K562 (cell line): ENCODE measurements around the gene IQCK. TPM values are rescaled to one million over a fixed set of nuclear protein-coding genes. Genes with fewer than 3 reads are reported as not detected.

Source experiments
- ATAC-seq: fragments of 200-7000 bp; cut with Tn5 transposase; 3 replicates; pipeline ENCODE4 v1.9.1; 2020; ENCODE audit warnings: moderate library complexity
- BruUV-seq: library from RNA; stranded (reverse); fragments of 400-500 nt; replicated peaks from 2 replicates; lab custom pipeline; 2021; lab: Mats Ljungman, UMichigan
- CTCF ChIA-PET: fragments of 300-600 bp; formaldehyde crosslinking; extraction: SDS; loops from one replicate; lab custom pipeline; 2021; ENCODE audit warnings: low intra/inter-chr PET ratio; lab: Yijun Ruan, JAX
- POLR2A ChIA-PET: fragments of 300-600, 350-650 bp; sonication (Branson Sonifier 250); formaldehyde crosslinking; extraction: SDS; loops from one replicate; lab custom pipeline; 2021; ENCODE audit warnings: antibody characterized with exemption, inconsistent platforms; lab: Yijun Ruan, JAX
- DNase-seq, 4 experiments: peaks; one replicate each; pipeline versions ENCODE4 v3.0.0 to v3.0.0-alpha.2; 2011 to 2018; ENCODE audit warnings: low spot score in 3 of 4, mixed read lengths in 3 of 4; ENCODE audit errors: extremely low read depth in 1 of 4
- FAIRE-seq: peaks from 2 replicates; lab custom pipeline; 2011; peaks lifted over from hg19 to GRCh38; lab: Jason Lieb, UNC
- H2AFZ ChIP-seq: 2 replicates; pipeline ENCODE4 v1.6.0; 2011; ENCODE audit warnings: low read depth, low read length, control low read depth, inconsistent platforms
- H3K27ac ChIP-seq: fragments of 200-600 bp; 3 replicates; pipeline ENCODE4 v1.8.0; 2011; ENCODE audit warnings: low read depth, mild to moderate bottlenecking, control low read depth, inconsistent platforms, low read length, moderate library complexity, mixed read lengths; ENCODE audit errors: extremely low read depth
- H3K27me3 ChIP-seq, 2 experiments: fragments of 300-600 bp in 1 of 2; 2 replicates in 1 of 2; 3 replicates in 1 of 2; pipeline versions ENCODE4 v1.6.0 to v1.8.0; 2011; ENCODE audit warnings: inconsistent platforms in 2 of 2, low read length in 2 of 2, mild to moderate bottlenecking in 1 of 2, mixed read lengths in 1 of 2, moderate library complexity in 1 of 2; ENCODE audit not compliant: control insufficient read depth in 2 of 2, insufficient read depth in 2 of 2
- H3K36me3 ChIP-seq: fragments of 300-600 bp; 3 replicates; pipeline ENCODE4 v1.8.0; 2011; ENCODE audit warnings: mild to moderate bottlenecking, low read length, inconsistent platforms; ENCODE audit not compliant: control insufficient read depth, insufficient read depth
- H3K4me1 ChIP-seq, 2 experiments: fragments of 200-600 bp in 1 of 2; replicated peaks in 1 of 2; 2 replicates in 1 of 2; 3 replicates in 1 of 2; pipeline versions ENCODE4 v1.5.1 to v1.8.0; 2011; ENCODE audit warnings: inconsistent platforms in 2 of 2, low read length in 2 of 2, mild to moderate bottlenecking in 1 of 2, mixed read lengths in 1 of 2, moderate library complexity in 1 of 2; ENCODE audit not compliant: control insufficient read depth in 2 of 2, insufficient read depth in 2 of 2
- H3K4me2 ChIP-seq: 2 replicates; pipeline ENCODE4 v1.6.1; 2011; ENCODE audit warnings: low read length, control low read depth, inconsistent platforms, mixed read lengths; ENCODE audit not compliant: insufficient read depth
- H3K4me3 ChIP-seq: fragments of 200-600 bp; sonication (generic), shearing (Covaris generic); 2 replicates; pipeline ENCODE4 v1.5.1; 2016; ENCODE audit warnings: control low read depth, inconsistent platforms
- H3K79me2 ChIP-seq: fragments of 200-600 bp; 3 replicates; pipeline ENCODE4 v1.8.0; 2011; ENCODE audit warnings: low read length, inconsistent platforms; ENCODE audit not compliant: control insufficient read depth, insufficient read depth
- H3K9ac ChIP-seq, 2 experiments: 2 replicates each; pipeline versions ENCODE4 v1.6.0 to v1.6.1; 2011; ENCODE audit warnings: low read depth in 2 of 2, low read length in 2 of 2, control low read depth in 1 of 2, inconsistent platforms in 1 of 2, mild to moderate bottlenecking in 1 of 2, mixed read lengths in 1 of 2; ENCODE audit not compliant: insufficient read depth in 1 of 2
- H3K9me1 ChIP-seq: one replicate; pipeline ENCODE4 v1.6.0; 2011; ENCODE audit warnings: inconsistent platforms, mild to moderate bottlenecking, low read length, moderate library complexity; ENCODE audit not compliant: control insufficient read depth, insufficient read depth
- H3K9me3 ChIP-seq: replicated peaks from 2 replicates; pipeline ENCODE4 v1.5.1; 2011; ENCODE audit warnings: low read depth, low read length, inconsistent platforms; ENCODE audit not compliant: control insufficient read depth, insufficient read depth
- H4K20me1 ChIP-seq: replicated peaks from 2 replicates; pipeline ENCODE4 v1.6.1; 2011; ENCODE audit warnings: low read length, inconsistent platforms, mixed read lengths; ENCODE audit not compliant: control insufficient read depth, insufficient read depth
- IFI16 ChIP-seq: fragments of 250-450 bp; sonication (Bioruptor Pico); IDR thresholded peaks from 2 replicates; pipeline ENCODE4 v2.1.2; 2022; ENCODE audit warnings: mild to moderate bottlenecking, inconsistent platforms
- LEF1 ChIP-seq: fragments of 450-650 bp; IDR thresholded peaks from 2 replicates; pipeline ENCODE4 v1.6.1; 2016; ENCODE audit warnings: mild to moderate bottlenecking
- ZFX ChIP-seq: sonication (generic); formaldehyde crosslinking; IDR thresholded peaks from 2 replicates; pipeline ENCODE4 v1.8.0; 2022; ENCODE audit warnings: mild to moderate bottlenecking, missing genetic modification reagents, moderate library complexity
- ZNF583 ChIP-seq: fragments of 250-450 bp; sonication (Bioruptor Pico); IDR thresholded peaks from 2 replicates; pipeline ENCODE4 v1.4.0; 2020
- ZNF586 ChIP-seq: fragments of 450-650 bp; formaldehyde crosslinking; conservative IDR thresholded peaks from 2 replicates; pipeline ENCODE4 v1.4.0; 2020; ENCODE audit warnings: mild to moderate bottlenecking, moderate library complexity
- ZNF644 ChIP-seq: fragments of 200-800 bp; sonication (Bioruptor generic); IDR thresholded peaks from 2 replicates; pipeline ENCODE4 v1.6.1; 2016; ENCODE audit warnings: low read depth, missing genetic modification characterization, missing compliant biosample characterization
- WGBS: fragments of 100-300 bp; shearing (Covaris generic); methylation state at CpG from one replicate; pipeline ENCODE4 v1.1.6; 2016; ENCODE audit warnings: low coverage, mixed read lengths; ENCODE audit not compliant: insufficient coverage; ENCODE audit errors: missing lambda C conversion rate; 5-methylcytosine and 5-hydroxymethylcytosine counted together
- in situ Hi-C: fragments of 300-500 bp; cut with MboI; formaldehyde crosslinking; loops from 4 replicates; pipeline ENCODE4 v1.15.0; 2018; ENCODE audit warnings: inconsistent platforms, mixed read lengths
- intact Hi-C: fragments of 100-400 bp; cut with micrococcal nuclease; formaldehyde crosslinking; loops from 2 replicates; pipeline ENCODE4 v1.14.2; 2022
- polyA plus RNA-seq, 8 experiments: library from polyadenylated mRNA; depleted of rRNA in 4 of 8; stranded (reverse) in 5 of 8; unstranded in 3 of 8; fragments of >200 nt; fragmentation: Nextera tagmentation in 2 of 8; fragmentation: Illumina TruSeq in 1 of 8; extraction: Ambion mirVana in 2 of 8; extraction: Trizol in 1 of 8; gene quantifications; 2 replicates each; pipeline versions ENCODE4 v1.2.1 to v1.2.3, GENCODE V29; 2011 to 2014; ENCODE audit warnings: inconsistent platforms in 1 of 8, missing spikeins in 1 of 8
- total RNA-seq, 7 experiments: library from RNA; depleted of rRNA in 6 of 7; stranded (reverse); fragments of >200 nt in 6 of 7; fragmentation: Illumina TruSeq in 2 of 7; extraction: Trizol in 2 of 7; gene quantifications; 2 replicates each; pipeline versions ENCODE4 v1.2.1 to v1.2.3, GENCODE V29; 2011 to 2021; ENCODE audit warnings: low replicate concordance in 1 of 7
- TF ChIP-seq, protein P1 (sequence below), 3 experiments: fragments of 200-800 bp in 1 of 3; sonication (Bioruptor generic) in 1 of 3; sonication (generic) in 1 of 3; formaldehyde crosslinking in 1 of 3; IDR thresholded peaks; 2 replicates each; pipeline versions ENCODE4 v1.6.1 to v1.8.0; 2016 to 2022; ENCODE audit warnings: mild to moderate bottlenecking in 2 of 3, missing compliant biosample characterization in 2 of 3, missing genetic modification characterization in 2 of 3, missing genetic modification reagents in 1 of 3
- TF ChIP-seq, protein P2 (sequence below): fragments of 450-650 bp; formaldehyde crosslinking; IDR thresholded peaks from 2 replicates; pipeline ENCODE4 v1.4.0; 2020; ENCODE audit warnings: mild to moderate bottlenecking, mixed read lengths
- TF ChIP-seq, protein P3 (sequence below): fragments of 450-650 bp; IDR thresholded peaks from 2 replicates; pipeline ENCODE4 v1.6.1; 2016; ENCODE audit warnings: low read depth

The IQCK gene
- total and polyA plus RNA-seq, 9 of the 15 experiments (the other 6 are each of a cell fraction or from before 2014, with no cell fraction given), result 5.2 to 12.2 (median 7.3) TPM

DNA sequence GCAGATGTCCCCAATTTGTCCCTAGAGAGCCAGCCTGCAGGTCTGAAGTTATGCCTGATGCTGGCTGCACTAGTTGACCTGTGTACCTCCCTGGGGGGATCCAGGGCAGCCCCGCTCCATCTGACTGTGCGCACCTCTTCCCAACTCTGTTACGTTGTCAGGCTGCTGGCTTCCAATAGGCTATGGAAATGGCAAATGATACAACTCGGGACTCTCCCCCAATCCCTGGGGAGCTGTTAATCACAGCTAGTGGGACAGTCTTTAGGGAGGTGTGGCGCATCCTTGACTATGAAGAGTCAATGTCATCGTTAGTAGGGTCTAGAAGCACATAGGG lies 136.4 kb downstream of the IQCK start:
- H3K9me3 ChIP-seq, result no peaks in the 10 kb centered on the region
- ChIA-PET CTCF (no interaction called here), POLR2A (no interaction called here)
- H4K20me1 ChIP-seq, result no peaks in the 10 kb centered on the region
- ATAC-seq, result no peak
- H3K9me1 ChIP-seq, result no peaks in the 10 kb centered on the region
- no peak overlapping the region for H3K27ac ChIP-seq
- intact Hi-C loops, result no loop called here
- DNase-seq, result no peak
- H3K79me2 ChIP-seq, result no peaks in the 10 kb centered on the region
- H3K4me2 ChIP-seq, result no peak overlapping the region
- H3K9ac ChIP-seq, result no peak overlapping the region
- 20% methylated on average over 6 of the region's 6 CpGs for WGBS
- no peak overlapping the region for H3K4me3 ChIP-seq
- no peak for FAIRE-seq
- H3K36me3 ChIP-seq, result no peaks in the 10 kb centered on the region
- in situ Hi-C loops, result no loop called here
- peaks cover 2 to 9% of the 10 kb centered on the region in 2 experiments; a peak in 1 of 5 replicates for H3K27me3 ChIP-seq
- BruUV-seq, result no TSS peak
- H3K4me1 ChIP-seq, result no peaks in the 10 kb centered on the region
- H2AFZ ChIP-seq, result no peak overlapping the region
- TF ChIP-seq ZNF644 (tag) (no peak), ZNF586 (CRISPR knock-in tag) (no peak), IFI16 (no peak), ZFX (CRISPR knock-in tag) (no peak), LEF1 (no peak), ZNF583 (CRISPR knock-in tag) (no peak)
- TF ChIP-seq, protein P1, sequence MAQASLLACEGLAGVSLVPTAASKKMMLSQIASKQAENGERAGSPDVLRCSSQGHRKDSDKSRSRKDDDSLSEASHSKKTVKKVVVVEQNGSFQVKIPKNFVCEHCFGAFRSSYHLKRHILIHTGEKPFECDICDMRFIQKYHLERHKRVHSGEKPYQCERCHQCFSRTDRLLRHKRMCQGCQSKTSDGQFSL (CRISPR knock-in tag; IDR thresholded peaks at IDR 0.05), result no peak
- TF ChIP-seq, protein P1 (tag; IDR thresholded peaks at IDR 0.05), result no peak
- TF ChIP-seq, protein P2, sequence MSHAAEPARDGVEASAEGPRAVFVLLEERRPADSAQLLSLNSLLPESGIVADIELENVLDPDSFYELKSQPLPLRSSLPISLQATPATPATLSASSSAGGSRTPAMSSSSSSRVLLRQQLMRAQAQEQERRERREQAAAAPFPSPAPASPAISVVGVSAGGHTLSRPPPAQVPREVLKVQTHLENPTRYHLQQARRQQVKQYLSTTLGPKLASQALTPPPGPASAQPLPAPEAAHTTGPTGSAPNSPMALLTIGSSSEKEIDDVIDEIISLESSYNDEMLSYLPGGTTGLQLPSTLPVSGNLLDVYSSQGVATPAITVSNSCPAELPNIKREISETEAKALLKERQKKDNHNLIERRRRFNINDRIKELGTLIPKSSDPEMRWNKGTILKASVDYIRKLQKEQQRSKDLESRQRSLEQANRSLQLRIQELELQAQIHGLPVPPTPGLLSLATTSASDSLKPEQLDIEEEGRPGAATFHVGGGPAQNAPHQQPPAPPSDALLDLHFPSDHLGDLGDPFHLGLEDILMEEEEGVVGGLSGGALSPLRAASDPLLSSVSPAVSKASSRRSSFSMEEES, result no peak
- TF ChIP-seq, protein P3, sequence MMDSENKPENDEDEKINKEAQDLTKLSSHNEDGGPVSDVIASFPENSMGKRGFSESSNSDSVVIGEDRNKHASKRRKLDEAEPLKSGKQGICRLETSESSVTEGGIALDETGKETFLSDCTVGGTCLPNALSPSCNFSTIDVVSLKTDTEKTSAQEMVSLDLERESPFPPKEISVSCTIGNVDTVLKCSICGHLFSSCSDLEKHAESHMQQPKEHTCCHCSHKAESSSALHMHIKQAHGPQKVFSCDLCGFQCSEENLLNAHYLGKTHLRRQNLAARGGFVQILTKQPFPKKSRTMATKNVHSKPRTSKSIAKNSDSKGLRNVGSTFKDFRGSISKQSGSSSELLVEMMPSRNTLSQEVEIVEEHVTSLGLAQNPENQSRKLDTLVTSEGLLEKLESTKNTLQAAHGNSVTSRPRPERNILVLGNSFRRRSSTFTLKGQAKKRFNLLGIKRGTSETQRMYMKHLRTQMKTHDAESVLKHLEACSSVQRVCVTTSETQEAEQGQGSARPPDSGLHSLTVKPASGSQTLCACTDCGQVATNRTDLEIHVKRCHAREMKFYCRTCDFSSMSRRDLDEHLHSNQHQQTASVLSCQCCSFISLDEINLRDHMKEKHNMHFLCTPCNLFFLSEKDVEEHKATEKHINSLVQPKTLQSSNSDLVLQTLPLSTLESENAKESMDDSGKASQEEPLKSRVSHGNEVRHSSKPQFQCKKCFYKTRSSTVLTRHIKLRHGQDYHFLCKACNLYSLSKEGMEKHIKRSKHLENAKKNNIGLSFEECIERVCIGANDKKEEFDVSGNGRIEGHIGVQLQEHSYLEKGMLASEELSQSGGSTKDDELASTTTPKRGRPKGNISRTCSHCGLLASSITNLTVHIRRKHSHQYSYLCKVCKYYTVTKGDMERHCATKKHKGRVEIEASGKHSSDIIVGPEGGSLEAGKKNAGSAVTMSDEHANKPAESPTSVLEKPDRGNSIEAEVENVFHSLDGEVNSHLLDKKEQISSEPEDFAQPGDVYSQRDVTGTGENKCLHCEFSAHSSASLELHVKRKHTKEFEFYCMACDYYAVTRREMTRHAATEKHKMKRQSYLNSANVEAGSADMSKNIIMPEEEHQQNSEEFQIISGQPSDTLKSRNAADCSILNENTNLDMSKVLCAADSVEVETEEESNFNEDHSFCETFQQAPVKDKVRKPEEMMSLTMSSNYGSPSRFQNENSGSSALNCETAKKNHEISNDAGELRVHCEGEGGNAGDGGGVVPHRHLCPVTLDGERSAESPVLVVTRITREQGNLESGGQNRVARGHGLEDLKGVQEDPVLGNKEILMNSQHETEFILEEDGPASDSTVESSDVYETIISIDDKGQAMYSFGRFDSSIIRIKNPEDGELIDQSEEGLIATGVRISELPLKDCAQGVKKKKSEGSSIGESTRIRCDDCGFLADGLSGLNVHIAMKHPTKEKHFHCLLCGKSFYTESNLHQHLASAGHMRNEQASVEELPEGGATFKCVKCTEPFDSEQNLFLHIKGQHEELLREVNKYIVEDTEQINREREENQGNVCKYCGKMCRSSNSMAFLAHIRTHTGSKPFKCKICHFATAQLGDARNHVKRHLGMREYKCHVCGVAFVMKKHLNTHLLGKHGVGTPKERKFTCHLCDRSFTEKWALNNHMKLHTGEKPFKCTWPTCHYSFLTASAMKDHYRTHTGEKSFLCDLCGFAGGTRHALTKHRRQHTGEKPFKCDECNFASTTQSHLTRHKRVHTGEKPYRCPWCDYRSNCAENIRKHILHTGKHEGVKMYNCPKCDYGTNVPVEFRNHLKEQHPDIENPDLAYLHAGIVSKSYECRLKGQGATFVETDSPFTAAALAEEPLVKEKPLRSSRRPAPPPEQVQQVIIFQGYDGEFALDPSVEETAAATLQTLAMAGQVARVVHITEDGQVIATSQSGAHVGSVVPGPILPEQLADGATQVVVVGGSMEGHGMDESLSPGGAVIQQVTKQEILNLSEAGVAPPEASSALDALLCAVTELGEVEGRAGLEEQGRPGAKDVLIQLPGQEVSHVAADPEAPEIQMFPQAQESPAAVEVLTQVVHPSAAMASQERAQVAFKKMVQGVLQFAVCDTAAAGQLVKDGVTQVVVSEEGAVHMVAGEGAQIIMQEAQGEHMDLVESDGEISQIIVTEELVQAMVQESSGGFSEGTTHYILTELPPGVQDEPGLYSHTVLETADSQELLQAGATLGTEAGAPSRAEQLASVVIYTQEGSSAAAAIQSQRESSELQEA, result no peak
